ENCODE data around the gene SERPINB1.

SERPINB1 gene

DNA sequence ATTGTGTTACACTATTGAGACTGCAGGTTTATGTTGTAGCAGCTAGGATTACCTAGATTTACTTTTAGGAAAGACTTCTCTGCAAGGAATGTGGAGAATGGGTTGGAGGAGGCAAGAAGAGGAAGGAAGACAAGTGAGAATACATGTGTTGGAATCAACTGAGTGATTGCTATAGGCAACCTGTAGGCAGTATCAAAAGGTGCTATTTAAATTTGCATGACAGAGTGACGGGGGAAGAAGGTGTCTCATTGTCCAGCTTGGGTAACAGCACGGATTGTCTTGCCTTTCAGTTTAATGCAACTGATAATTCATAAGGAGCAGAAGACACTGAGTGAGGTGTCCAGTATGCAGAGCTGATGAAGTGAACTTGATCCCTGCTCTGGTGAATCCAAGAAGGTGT lies 42.0 kb upstream of the SERPINB1 start:
- H3K4me3 ChIP-seq (ENCODE audit: low read depth, low read length) = no peak overlapping the region
- H3K27ac ChIP-seq (ENCODE audit: extremely low read depth, low read depth, low read length) = no peak overlapping the region
- no peaks in the 10 kb centered on the region for H3K36me3 ChIP-seq (ENCODE audit: control insufficient read depth in 2 of 2, insufficient read depth in 1 of 2, low read length in 2 of 2)
- H3K4me1 ChIP-seq (ENCODE audit: control insufficient read depth, insufficient read depth, low read length) = 0 out of 2 replicates have a peak, but pooled peaks cover 4% of the 10 kb centered on the region
- ChIA-PET POLR2A (no interaction called here), CTCF (interaction anchor here (0.7 to 2.5 kb wide), 3 partner anchors 18 to 48 kb away, joined by 5 to 6 read pairs (median 6); no protein-coding TSS in a partner anchor)
- TF ChIP-seq, protein P1, sequence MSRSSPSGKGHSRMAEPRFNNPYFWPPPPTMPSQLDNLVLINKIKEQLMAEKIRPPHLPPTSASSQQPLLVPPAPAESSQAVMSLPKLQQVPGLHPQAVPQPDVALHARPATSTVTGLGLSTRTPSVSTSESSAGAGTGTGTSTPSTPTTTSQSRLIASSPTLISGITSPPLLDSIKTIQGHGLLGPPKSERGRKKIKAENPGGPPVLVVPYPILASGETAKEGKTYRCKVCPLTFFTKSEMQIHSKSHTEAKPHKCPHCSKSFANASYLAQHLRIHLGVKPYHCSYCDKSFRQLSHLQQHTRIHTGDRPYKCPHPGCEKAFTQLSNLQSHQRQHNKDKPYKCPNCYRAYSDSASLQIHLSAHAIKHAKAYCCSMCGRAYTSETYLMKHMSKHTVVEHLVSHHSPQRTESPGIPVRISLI (tag by site-specific recombination; IDR thresholded peaks at IDR 0.05) = no peak
- no peak for TF ChIP-seq ZBTB17 (tag by site-specific recombination; IDR thresholded peaks at IDR 0.05)
- TF ChIP-seq OSR2 (tag by site-specific recombination; IDR thresholded peaks at IDR 0.05) = no peak
- no peak for TF ChIP-seq ZNF585B (tag by site-specific recombination; IDR thresholded peaks at IDR 0.05)
- TF ChIP-seq, protein P2, sequence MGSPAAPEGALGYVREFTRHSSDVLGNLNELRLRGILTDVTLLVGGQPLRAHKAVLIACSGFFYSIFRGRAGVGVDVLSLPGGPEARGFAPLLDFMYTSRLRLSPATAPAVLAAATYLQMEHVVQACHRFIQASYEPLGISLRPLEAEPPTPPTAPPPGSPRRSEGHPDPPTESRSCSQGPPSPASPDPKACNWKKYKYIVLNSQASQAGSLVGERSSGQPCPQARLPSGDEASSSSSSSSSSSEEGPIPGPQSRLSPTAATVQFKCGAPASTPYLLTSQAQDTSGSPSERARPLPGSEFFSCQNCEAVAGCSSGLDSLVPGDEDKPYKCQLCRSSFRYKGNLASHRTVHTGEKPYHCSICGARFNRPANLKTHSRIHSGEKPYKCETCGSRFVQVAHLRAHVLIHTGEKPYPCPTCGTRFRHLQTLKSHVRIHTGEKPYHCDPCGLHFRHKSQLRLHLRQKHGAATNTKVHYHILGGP (tag by site-specific recombination; IDR thresholded peaks at IDR 0.05) = no peak
- TF ChIP-seq KLF8 (tag by site-specific recombination; IDR thresholded peaks at IDR 0.05) = no peak
- TF ChIP-seq ZNF610 (tag by site-specific recombination; IDR thresholded peaks at IDR 0.05; ENCODE audit: borderline replicate concordance) = no peak
- TF ChIP-seq, protein P3, sequence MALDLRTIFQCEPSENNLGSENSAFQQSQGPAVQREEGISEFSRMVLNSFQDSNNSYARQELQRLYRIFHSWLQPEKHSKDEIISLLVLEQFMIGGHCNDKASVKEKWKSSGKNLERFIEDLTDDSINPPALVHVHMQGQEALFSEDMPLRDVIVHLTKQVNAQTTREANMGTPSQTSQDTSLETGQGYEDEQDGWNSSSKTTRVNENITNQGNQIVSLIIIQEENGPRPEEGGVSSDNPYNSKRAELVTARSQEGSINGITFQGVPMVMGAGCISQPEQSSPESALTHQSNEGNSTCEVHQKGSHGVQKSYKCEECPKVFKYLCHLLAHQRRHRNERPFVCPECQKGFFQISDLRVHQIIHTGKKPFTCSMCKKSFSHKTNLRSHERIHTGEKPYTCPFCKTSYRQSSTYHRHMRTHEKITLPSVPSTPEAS (tag by site-specific recombination; IDR thresholded peaks at IDR 0.05) = no peak
- TF ChIP-seq YY2 (tag by site-specific recombination; IDR thresholded peaks at IDR 0.05) = no peak
- no peak for TF ChIP-seq ZNF600 (tag by site-specific recombination; IDR thresholded peaks at IDR 0.05)
- no peak for TF ChIP-seq ZNF211 (tag by site-specific recombination; IDR thresholded peaks at IDR 0.05; ENCODE audit: low read depth)
- TF ChIP-seq, protein P4, sequence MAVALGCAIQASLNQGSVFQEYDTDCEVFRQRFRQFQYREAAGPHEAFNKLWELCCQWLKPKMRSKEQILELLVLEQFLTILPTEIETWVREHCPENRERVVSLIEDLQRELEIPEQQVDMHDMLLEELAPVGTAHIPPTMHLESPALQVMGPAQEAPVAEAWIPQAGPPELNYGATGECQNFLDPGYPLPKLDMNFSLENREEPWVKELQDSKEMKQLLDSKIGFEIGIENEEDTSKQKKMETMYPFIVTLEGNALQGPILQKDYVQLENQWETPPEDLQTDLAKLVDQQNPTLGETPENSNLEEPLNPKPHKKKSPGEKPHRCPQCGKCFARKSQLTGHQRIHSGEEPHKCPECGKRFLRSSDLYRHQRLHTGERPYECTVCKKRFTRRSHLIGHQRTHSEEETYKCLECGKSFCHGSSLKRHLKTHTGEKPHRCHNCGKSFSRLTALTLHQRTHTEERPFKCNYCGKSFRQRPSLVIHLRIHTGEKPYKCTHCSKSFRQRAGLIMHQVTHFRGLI (tag by site-specific recombination; IDR thresholded peaks at IDR 0.05) = no peak
- H3K9me3 ChIP-seq (ENCODE audit: control insufficient read depth, insufficient read depth, low read depth, low read length) = no peaks in the 10 kb centered on the region

DNA sequence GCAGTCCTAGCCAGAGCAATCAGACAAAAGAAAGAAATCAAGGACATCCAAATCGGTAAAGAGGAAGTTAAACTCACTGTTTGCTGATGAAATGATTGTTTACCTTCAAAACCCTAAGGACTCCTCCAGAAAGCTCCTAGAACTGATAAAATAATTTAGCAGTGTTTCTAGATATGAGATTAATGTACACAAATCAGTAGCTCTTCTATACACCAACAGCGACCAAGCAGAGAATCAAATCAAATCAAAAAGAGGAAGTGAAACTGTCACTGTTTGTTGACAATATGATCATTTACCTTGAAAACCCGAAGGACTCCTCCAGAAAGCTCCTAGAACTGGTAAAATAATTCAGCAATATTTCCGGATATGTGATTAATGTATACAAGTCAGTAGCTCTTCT lies 39.8 kb upstream of the SERPINB1 start:
- Histone ChIP-seq H3K36me3 (ENCODE audit: control insufficient read depth in 2 of 2, insufficient read depth in 1 of 2, low read length in 2 of 2) (no peaks in the 10 kb centered on the region), H3K4me3 (ENCODE audit: low read depth, low read length) (no peak overlapping the region), H3K27ac (ENCODE audit: extremely low read depth, low read depth, low read length) (no peak overlapping the region), H3K9me3 (ENCODE audit: control insufficient read depth, insufficient read depth, low read depth, low read length) (no peaks in the 10 kb centered on the region), H3K4me1 (ENCODE audit: control insufficient read depth, insufficient read depth, low read length) (0 out of 2 replicates have a peak, but pooled peaks cover 4% of the 10 kb centered on the region)
- CTCF ChIA-PET = interaction anchor here (1.0 to 1.2 kb wide), 2 partner anchors 13 to 30 kb away, joined by 3 to 4 read pairs; no protein-coding TSS in a partner anchor
- POLR2A ChIA-PET = no interaction called here
- TF ChIP-seq, protein P5, sequence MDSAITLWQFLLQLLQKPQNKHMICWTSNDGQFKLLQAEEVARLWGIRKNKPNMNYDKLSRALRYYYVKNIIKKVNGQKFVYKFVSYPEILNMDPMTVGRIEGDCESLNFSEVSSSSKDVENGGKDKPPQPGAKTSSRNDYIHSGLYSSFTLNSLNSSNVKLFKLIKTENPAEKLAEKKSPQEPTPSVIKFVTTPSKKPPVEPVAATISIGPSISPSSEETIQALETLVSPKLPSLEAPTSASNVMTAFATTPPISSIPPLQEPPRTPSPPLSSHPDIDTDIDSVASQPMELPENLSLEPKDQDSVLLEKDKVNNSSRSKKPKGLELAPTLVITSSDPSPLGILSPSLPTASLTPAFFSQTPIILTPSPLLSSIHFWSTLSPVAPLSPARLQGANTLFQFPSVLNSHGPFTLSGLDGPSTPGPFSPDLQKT (IDR thresholded peaks at IDR 0.05; ENCODE audit: borderline replicate concordance, low read depth, low read length) = no peak
- TF ChIP-seq EGR2 (tag by site-specific recombination; IDR thresholded peaks at IDR 0.05; ENCODE audit: low read depth) = no peak
- TF ChIP-seq ZNF561 (tag by site-specific recombination; IDR thresholded peaks at IDR 0.05; ENCODE audit: borderline replicate concordance) = no peak
- TF ChIP-seq SP3 (tag by site-specific recombination; IDR thresholded peaks at IDR 0.05) = no peak
- TF ChIP-seq ZSCAN23 (tag by site-specific recombination; IDR thresholded peaks at IDR 0.05) = no peak
- TF ChIP-seq, protein P6, sequence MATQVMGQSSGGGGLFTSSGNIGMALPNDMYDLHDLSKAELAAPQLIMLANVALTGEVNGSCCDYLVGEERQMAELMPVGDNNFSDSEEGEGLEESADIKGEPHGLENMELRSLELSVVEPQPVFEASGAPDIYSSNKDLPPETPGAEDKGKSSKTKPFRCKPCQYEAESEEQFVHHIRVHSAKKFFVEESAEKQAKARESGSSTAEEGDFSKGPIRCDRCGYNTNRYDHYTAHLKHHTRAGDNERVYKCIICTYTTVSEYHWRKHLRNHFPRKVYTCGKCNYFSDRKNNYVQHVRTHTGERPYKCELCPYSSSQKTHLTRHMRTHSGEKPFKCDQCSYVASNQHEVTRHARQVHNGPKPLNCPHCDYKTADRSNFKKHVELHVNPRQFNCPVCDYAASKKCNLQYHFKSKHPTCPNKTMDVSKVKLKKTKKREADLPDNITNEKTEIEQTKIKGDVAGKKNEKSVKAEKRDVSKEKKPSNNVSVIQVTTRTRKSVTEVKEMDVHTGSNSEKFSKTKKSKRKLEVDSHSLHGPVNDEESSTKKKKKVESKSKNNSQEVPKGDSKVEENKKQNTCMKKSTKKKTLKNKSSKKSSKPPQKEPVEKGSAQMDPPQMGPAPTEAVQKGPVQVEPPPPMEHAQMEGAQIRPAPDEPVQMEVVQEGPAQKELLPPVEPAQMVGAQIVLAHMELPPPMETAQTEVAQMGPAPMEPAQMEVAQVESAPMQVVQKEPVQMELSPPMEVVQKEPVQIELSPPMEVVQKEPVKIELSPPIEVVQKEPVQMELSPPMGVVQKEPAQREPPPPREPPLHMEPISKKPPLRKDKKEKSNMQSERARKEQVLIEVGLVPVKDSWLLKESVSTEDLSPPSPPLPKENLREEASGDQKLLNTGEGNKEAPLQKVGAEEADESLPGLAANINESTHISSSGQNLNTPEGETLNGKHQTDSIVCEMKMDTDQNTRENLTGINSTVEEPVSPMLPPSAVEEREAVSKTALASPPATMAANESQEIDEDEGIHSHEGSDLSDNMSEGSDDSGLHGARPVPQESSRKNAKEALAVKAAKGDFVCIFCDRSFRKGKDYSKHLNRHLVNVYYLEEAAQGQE (tag by site-specific recombination; IDR thresholded peaks at IDR 0.05) = no peak
- TF ChIP-seq ZNF571 (tag by site-specific recombination; IDR thresholded peaks at IDR 0.05) = no peak
- no peak for TF ChIP-seq ZNF670 (tag by site-specific recombination; IDR thresholded peaks at IDR 0.05; ENCODE audit: low read depth)
- no peak for TF ChIP-seq ZNF701 (tag by site-specific recombination; IDR thresholded peaks at IDR 0.05)
- no peak for TF ChIP-seq ZNF433 (tag by site-specific recombination; IDR thresholded peaks at IDR 0.05; ENCODE audit: low read depth)
- no peak for TF ChIP-seq ZNF658 (tag by site-specific recombination; IDR thresholded peaks at IDR 0.05)
- TF ChIP-seq, protein P7, sequence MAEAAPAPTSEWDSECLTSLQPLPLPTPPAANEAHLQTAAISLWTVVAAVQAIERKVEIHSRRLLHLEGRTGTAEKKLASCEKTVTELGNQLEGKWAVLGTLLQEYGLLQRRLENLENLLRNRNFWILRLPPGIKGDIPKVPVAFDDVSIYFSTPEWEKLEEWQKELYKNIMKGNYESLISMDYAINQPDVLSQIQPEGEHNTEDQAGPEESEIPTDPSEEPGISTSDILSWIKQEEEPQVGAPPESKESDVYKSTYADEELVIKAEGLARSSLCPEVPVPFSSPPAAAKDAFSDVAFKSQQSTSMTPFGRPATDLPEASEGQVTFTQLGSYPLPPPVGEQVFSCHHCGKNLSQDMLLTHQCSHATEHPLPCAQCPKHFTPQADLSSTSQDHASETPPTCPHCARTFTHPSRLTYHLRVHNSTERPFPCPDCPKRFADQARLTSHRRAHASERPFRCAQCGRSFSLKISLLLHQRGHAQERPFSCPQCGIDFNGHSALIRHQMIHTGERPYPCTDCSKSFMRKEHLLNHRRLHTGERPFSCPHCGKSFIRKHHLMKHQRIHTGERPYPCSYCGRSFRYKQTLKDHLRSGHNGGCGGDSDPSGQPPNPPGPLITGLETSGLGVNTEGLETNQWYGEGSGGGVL (tag by site-specific recombination; IDR thresholded peaks at IDR 0.05) = no peak
